IPS DF 4.7 (cell line): ENCODE results near the gene ASB1.

Source experiments
- DNase-seq: peaks from one replicate; pipeline ENCODE4 v3.0.0-alpha.2; 2013; ENCODE audit warnings: low spot score; ENCODE audit errors: extremely low read depth

The ASB1 gene, protein sequence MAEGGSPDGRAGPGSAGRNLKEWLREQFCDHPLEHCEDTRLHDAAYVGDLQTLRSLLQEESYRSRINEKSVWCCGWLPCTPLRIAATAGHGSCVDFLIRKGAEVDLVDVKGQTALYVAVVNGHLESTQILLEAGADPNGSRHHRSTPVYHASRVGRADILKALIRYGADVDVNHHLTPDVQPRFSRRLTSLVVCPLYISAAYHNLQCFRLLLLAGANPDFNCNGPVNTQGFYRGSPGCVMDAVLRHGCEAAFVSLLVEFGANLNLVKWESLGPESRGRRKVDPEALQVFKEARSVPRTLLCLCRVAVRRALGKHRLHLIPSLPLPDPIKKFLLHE

DNA sequence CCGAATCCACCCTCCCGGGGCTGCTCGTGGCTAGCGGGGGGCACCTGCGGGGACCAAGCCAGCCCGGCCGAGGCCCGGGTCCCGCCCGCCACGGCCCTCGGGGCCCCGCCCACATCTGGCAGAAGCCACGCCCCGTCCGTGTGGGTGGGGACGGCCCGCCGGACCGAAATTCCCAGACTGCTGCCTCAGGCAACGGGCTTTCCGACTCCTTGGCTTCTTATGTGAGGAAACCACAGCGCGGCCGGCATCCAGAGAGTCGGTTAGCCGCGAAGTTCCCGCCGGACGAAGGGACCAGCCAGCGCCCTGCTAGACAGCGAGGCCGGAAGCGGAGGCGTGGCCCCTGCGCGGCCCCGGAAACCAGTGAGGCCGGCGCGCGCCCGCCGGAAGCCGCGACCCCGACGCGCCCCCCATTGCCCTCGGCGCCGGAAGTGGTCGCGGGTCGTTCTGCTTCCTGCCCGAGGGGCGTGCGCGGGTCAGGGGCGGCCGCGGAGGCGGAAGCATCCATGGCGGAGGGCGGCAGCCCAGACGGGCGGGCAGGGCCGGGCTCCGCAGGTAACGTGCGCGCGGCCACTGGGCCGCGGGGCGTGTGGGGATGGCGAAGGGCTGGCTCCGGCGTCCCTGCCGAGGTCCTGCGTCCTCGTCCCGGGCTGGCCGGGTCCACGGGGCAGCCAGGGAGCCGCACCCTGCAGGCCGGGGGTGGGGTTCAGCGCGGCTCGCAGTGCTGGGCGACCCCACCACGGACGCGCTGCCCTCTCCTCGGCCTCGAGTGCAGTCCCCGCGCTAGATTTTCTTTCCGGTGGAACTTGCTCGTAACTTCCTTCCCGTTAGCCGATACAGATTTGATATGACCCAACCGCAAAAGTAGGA lies at the start of gene ASB1:
Gene ASB1, plus strand, starts transcription at position 360 of the 867 bp plus-strand sequence. Its CDS starts 144 bp downstream, at position 504.
- no peak for DNase-seq

DNA sequence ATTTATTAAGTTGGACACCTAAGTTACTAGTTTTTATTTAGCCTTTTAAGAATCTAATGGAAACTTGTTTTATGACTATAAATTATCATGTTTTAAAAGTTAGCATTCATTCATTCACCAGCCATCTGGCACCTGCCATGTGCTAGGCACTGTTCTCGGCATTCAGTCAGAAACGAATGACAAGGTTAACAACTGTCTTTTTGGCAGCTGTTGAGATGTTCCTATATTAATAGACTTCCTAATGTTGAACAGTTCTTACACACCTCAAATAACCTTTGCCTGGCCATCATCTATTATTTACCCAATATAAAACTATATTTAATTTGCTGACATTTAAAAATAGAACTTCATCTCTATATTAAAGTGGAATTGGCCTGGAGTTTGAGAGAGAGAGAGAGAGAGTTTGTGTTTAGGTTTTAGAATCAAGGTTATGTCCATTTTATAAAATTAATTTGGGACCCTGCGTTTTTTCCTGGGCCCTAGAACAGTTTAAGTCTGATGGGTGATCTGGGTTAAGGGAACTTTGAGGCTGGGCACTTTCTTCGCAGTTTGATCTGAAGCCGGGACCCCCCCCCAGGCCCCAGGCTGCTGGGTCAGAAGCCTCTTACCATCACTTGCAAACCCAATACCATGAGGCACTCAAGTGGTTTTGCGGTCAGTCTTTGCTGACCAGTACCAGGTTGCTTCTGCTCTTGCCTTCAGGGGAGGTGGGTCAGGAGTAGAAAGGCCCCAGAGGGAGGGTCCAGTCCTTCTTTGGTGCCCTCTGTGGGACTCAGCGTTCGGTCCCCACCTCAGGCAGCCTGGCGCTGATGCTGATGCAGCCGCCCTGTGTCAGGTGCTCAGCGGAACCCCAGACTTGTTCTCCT lies 48.3 kb upstream of the ASB1 start:
- no peak for DNase-seq

DNA sequence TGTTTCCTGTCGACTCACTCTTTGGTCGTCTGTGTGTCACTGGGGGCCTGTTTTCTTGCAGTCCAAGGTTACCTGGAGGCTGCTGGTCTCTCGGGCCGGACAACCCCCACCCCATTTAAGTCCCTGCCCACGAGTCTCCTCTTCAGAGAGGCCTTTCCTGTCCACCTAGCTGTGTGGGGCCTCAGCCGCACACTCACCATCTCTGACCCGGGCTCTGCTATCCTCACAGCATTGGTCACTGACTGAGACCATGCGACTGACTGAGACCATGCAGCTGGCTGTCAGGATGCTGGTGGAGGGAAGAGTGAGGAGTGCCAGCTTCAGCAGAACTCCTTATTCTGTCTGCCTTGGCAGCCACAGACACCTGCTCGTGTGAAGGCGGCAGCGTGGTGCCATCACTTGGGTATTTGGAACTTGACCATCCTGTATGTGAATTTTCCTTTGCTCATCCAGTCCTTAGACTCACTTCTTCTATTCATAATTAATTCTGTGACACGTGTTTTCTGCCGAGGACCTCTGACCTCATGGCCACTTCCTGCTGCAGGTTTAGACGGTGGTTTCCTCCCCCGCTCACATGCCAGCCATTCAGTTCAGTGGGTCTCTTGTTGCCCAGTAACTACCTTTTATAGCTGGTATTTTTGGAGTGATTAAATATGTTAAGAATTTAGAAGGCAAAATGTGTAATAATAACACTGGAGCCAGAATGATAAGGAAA lies 47.5 kb upstream of the ASB1 start:
- no peak for DNase-seq

DNA sequence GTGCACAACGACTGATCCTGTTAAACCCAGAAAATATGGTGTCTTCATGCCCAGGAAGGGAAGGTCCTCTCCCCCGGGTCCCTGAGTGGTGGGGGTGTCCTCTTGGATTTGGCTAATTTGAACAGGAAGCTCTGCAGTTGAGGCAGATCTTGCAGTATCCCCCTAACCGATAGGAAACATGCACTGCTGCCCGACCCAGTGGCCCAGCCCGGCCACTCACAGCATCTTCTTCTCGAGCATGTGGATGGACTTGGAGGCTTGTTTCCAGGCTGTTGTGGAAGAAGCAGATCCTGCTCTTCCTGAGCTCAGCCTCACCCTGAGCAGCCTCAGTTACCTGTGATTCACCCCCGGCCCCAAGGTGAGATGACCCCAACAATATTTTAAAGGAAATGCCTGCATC lies 46.4 kb upstream of the ASB1 start:
- DNase-seq: no peak

DNA sequence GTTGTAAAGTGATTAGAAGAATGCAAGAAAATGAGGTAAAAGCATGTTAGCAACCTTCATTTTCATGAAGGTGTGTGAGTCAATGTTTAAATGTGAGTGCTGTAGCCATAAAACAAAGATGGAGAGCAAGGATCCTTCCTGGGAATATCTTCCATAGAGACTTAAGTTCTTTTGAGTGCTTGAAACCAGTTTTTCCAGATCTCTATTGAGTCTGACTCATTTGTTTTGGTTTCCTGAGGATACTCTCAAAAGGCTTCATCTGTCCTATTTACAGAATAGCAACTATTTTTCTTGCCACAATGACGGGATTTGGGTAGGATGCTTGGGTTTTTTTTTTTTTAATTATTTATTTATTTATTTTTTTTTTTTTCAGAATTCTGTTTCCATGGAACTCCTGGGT lies 45.9 kb upstream of the ASB1 start:
- DNase-seq: no peak

DNA sequence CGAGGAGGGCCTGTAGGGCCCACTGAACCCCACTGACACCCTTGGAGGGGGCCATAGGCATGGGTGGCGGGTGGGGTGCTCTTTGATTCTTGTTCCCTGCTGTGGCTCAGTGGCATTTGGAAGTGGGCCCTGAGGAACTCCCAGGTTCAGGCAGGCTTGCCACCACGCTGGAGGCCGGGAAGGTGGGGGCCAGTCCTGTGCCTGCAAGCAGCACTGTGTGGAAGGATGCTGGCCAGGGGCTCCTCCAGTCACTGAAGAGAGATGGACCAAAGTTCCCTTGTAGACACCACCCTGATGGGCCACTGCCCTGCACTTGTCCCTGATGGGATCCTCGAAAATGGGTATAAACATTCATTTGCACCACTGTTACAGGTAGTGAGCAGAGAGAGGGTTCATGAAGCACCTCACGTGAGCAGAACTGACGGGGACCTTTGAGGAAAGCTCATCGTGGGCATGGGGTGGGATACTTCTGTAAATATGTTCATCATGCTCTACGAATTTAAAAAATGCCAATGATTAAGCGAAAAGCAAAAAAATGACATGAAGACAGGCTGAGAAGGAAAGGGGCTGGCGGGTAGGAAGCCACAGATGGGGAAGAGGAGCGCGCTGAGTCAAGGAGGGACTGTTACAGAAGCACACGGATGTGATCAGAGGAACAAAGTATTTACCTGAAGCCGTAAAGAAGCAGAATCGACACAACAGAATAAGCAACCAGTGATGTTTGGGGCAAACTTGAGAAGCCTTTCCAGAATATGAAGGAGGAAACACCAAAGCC lies 45.2 kb upstream of the ASB1 start:
- DNase-seq: no peak

DNA sequence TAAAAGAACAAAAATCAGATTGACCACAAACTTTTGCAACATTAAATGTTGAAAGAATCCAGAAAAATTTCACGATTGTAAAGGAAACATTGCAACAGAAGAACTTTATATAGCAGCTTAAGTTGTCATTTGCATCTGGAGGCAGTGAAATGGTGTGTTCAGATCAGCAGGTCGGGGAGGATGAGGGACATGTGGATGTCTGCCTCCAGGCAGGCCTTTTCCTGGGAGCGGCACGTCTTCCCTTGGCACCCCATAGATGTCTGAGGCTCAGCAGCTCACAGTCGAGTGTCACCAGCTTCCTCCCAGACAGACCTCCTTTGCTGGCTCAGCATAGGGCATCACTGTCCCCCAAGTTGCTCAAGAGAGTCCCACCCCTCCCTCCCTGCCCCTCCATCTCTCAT lies 44.3 kb upstream of the ASB1 start:
- DNase-seq: no peak

DNA sequence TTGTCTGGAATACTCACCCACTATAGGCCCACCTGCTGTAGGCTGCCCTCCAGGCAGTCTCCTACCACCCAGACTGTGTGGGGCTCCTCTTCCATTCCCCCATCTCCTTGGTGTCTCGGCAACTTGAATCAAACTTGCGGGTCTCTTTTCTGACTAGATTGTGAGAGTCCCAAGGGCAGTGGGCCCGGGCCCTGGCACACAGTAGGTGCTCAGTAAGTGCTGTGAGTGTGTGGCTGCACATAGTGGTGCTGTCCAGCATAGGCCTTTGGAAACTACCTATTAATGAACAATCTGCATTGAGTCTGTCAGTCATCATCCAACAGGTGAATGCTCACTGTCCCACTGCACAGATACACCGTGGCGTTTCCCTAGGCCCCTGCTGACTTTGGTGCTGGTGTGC lies 43.6 kb upstream of the ASB1 start:
- DNase-seq: no peak

DNA sequence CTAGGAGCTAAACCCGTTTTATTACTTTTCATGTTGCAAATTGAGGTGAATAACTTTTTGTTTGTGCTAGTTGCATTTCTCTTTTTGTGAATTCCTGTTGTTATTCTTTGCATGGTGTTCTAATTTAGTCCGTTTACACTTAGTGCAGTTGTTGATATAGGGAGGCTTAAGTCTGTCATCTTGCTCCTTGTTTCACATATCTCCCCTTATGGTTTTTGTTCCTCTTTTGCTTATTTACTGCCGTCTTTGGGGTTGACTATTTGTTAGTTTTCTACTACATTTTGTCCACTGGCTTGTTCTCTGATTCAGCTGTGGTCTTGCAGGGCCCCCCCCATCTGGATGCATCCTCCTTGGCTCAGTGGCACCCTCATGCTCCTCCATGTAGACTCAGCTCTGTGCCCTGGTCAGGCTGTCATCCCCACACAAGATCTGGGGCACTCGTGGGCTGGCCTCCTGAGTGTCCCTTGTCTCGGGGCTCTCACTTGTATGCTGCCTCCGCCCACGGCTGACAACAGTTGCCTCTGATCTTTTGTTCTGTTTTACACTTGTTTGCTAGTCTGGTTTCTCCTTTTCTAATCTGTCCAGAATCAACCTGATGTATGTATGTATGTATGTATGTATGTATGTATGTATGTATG lies 42.9 kb upstream of the ASB1 start:
- DNase-seq: no peak

DNA sequence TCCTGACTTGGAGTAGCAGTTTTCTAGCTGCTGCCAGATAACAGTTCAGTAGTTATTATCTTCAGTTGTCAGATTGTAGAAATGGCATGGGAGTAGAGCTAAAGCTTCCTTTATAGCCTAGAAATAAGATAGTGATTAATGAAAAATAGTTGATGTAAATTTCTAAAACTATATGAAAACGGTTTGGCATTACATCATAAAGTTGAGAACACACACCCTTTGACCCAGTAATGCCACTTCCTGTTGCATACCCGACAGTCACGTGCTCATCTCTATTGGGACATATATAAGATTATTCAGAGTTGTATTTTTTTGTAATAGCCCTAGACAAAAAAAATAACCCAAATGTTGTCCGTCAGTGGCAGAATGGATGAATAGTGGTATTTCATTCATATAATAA lies 39.4 kb upstream of the ASB1 start:
- no peak for DNase-seq

DNA sequence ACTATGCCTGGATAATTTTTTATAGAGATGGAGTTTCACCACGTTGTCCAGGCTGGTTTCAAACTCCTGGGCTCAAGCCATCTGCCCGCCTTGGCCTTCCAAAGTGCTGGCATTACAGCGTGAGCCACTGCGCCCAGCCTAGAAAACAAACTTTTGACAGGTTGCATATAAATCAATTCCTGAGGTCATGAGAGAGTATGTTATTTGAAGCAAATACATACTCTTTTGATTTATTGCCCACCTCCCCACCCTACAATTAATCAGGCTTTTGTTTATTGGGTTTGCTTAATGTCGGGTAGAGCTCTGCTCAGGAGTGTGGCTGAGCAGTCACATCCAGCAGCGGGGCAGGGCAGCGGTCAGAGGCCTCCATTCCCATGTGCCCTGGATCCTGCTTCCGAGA lies 37.9 kb upstream of the ASB1 start:
- no peak for DNase-seq

DNA sequence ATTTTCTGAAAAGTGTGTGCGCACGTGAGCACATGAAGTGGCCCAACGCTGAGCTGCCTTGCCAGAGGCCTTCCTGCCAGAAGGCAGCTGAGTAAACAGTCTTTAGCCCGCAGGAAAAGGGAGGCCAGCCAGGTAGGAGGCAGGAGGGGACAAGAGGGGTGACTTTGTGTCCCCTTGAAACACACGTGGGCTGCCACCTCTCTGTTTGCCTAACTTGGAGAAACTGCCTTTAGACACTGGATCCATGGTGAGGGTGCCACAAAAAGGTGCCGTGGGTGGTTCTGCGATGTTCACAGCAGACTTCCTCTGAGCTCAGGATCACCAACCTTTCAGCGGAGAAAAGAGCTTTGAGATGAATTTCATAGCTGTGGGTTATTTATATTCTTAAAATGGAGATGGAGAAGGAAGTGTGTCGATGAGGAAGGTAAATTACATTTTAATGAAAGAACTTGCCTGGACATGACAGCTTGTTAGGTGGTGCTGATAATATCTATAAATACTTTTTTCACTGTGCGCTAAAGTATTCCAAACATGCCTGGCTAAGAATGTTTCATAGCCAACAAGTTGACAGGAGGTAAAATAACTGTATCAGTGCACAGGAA lies 36.6 kb upstream of the ASB1 start:
- DNase-seq: no peak

DNA sequence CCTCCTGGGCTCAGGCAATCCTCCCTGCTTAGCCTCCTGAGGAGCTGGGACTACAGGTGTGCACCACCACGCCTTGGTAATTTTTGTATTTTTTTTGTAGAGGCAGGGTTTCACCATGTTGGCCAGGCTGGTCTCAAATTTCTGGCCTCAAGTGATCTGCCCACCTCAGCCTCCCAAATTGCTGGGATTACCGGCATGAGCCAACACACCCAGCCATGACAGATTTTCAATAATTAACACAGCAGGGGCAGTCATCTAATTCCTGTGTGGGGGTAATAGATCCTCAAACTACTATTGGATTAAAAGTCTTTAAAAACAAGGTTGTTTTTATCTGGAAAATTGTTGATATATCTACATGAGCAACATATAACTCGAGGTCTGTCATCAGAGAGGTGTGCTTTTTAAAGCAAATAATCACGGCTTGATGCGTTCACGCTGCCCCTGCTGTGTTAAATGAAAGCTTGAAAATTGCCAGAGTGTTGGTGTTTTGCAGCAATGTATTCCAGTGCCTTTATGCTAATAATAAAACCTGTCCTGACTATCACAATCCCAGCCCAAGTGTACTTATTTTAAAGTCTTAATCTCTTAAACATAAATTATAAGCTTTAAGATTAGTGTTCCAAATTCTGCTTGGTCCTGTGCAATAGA lies 35.6 kb upstream of the ASB1 start:
- no peak for DNase-seq

DNA sequence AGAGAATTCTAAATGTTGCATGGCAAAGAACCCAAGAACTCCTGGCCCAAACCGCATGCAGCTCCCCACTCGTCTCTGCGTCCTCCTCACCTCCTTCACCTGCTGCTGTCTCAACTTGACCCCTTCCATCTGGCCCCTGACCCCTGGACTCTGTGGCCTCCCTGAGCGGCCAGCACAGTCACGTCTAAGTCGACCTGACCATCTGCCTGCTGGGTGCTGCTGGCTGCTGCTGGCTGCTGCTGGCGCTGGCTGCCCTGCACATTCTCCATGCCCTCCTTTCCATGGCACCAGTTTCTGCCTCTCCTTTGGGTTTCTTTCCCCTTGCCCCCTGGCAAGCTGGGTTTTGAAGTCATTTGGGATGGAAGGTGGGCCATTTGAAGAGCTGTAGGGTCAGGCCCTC lies 30.1 kb upstream of the ASB1 start:
- DNase-seq: no peak

DNA sequence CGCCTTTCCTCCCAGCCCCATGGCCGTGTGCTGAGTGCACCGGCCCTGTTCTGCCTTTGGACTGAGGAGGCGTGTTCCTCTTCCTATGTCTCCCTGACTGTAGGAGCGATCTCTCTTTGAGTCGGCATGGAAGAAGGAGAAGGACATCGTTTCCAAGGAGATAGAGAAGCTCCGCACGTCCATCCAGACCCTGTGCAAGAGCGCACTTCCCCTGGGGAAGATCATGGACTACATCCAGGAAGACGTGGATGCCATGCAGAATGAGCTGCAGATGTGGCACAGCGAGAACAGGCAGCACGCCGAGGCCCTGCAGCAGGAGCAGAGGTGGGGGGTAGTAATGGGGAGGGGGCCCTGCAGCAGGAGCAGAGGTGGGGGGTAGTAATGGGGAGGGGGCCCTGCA lies 29.4 kb upstream of the ASB1 start:
- no peak for DNase-seq

DNA sequence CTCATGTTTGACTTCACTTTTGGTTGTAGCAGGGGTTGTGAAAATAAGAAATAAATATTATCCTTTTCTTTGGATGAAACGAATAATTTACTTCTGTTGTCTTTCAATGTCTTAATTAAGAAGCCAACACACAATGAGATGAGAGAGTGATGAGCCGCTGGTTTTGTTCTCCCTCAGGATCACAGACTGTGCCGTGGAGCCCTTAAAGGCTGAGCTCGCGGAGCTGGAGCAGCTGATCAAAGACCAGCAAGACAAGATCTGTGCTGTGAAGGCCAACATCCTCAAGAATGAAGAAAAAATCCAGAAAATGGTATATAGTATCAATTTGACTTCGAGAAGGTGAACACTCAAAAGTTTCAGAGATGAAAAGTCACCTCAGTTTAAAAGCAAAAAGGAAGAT lies 28.1 kb upstream of the ASB1 start:
- DNase-seq: no peak

DNA sequence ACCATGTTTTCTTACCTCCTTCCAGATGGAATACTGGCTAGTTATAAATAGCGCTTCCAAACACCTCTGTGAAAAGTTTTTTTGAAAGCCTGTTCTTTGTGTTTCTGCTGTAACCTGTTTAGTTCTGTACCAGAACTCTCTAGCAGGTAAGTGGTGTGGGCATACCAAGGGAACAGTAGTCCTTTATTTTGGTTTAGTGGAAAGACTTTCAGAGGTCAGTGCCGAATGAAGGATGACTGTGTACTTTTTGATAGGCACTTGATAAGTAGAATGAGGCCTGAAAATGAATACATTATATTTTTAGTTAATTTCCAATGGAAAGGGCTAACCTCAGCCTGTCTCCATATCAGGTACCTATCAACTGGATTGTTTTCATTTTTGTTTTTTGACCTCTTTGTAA lies 27.6 kb upstream of the ASB1 start:
- DNase-seq: no peak

DNA sequence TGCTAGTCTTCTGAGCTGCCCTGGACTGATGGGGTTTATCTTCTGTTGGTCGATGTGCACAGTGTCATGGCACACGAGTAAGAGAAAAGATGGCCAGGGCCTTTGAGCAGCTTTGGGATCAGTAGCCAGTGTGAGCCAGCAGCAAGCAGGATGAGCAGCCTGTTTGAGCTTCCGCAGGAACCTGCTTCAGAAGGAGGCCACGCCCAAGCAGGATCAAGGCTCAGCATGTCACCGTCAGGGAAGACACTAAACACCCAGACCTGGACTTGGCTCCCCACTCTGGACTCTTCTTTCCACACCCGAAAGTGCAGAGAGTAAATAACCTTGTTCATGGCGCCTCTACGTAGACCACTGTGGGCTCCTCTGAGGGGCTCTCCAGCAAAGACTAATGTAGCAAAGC lies 25.2 kb upstream of the ASB1 start:
- no peak for DNase-seq
